Activated T-helper 17 cell treated with anti-CD3 and anti-CD28 coated beads, Interleukin-2, amount 50 U/mL, for 72 hours (primary cell): Measurements from ENCODE around the gene MYCBPAP. TPM values are rescaled to one million over a fixed set of nuclear protein-coding genes. Genes with fewer than 3 reads are reported as not detected.
"Not testable (repeated sequence)": the region's sequence is repeated elsewhere in the genome, so short reads cannot be mapped to it uniquely, and the experiment has no call there.

Source experiments
- ATAC-seq: fragments of 150-1000 bp; cut with Tn5 transposase; replicated peaks from 2 replicates; pipeline ENCODE4 v1.10.0; 2021; ENCODE audit warnings: mild to moderate bottlenecking, moderate library complexity
- H3K27ac Mint-ChIP-seq: one replicate; pipeline ENCODE4 v1.8.0; 2022; ENCODE audit warnings: mixed read lengths
- H3K27me3 Mint-ChIP-seq: one replicate; pipeline ENCODE4 v1.8.0; 2022; ENCODE audit warnings: mixed read lengths
- H3K36me3 Mint-ChIP-seq: one replicate; pipeline ENCODE4 v1.8.0; 2022; ENCODE audit warnings: low read depth, mild to moderate bottlenecking, mixed read lengths
- H3K4me1 Mint-ChIP-seq: one replicate; pipeline ENCODE4 v1.8.0; 2022; ENCODE audit warnings: mixed read lengths
- H3K4me3 Mint-ChIP-seq: one replicate; pipeline ENCODE4 v1.8.0; 2022; ENCODE audit warnings: mild to moderate bottlenecking, mixed read lengths
- H3K9me3 Mint-ChIP-seq: one replicate; pipeline ENCODE4 v1.8.0; 2022; ENCODE audit warnings: mixed read lengths
- total RNA-seq, 2 donors: library from RNA; stranded (reverse); gene quantifications; one replicate each; pipeline ENCODE4 v1.2.3, GENCODE V29; 2022

Gene MYCBPAP
- total RNA-seq, 2 donors from 2014 or later, result 2.1 to 3.2 TPM

- no peak overlapping the region for H3K27ac Mint-ChIP-seq
- H3K4me3 Mint-ChIP-seq, result peak overlapping the region; percentile 26
- peaks cover 10% of the 10 kb centered on the region for H3K27me3 Mint-ChIP-seq
- H3K9me3 Mint-ChIP-seq, result no peaks in the 10 kb centered on the region
- H3K4me1 Mint-ChIP-seq, result peaks cover 5% of the 10 kb centered on the region
- H3K36me3 Mint-ChIP-seq, result no peaks in the 10 kb centered on the region
- ATAC-seq, result no peak
Observed at GRCh38 chr17:50467855-50468303, 40.4 kb upstream of the MYCBPAP start.

- peaks cover 5% of the 10 kb centered on the region for H3K4me1 Mint-ChIP-seq
- no peaks in the 10 kb centered on the region for H3K9me3 Mint-ChIP-seq
- ATAC-seq, result no peak
- H3K27ac Mint-ChIP-seq, result no peak within 1 kb of the TSS
- no peaks in the 10 kb centered on the region for H3K36me3 Mint-ChIP-seq
- peak within 1 kb of the TSS; percentile 26 for H3K4me3 Mint-ChIP-seq
- H3K27me3 Mint-ChIP-seq, result peaks cover 10% of the 10 kb centered on the region
Observed at GRCh38 chr17:50468304-50469207, 39.7 kb upstream of the MYCBPAP start, which contains the start of gene CHAD. TSS of gene CHAD (minus strand) at chr17:50468880. CDS start at chr17:50468813, 67 bp downstream.

GRCh38 chr17:50469208-50469605 is 39.0 kb upstream of the MYCBPAP start:
- H3K36me3 Mint-ChIP-seq, result no peaks in the 10 kb centered on the region
- no peak overlapping the region for H3K4me3 Mint-ChIP-seq
- no peak for ATAC-seq
- no peak overlapping the region for H3K27ac Mint-ChIP-seq
- peaks cover 5% of the 10 kb centered on the region for H3K4me1 Mint-ChIP-seq
- peaks cover 10% of the 10 kb centered on the region for H3K27me3 Mint-ChIP-seq
- no peaks in the 10 kb centered on the region for H3K9me3 Mint-ChIP-seq

- H3K27ac Mint-ChIP-seq, result no peak overlapping the region
- H3K36me3 Mint-ChIP-seq, result no peaks in the 10 kb centered on the region
- H3K4me3 Mint-ChIP-seq, result no peak overlapping the region
- no peak for ATAC-seq
- no peaks in the 10 kb centered on the region for H3K9me3 Mint-ChIP-seq
- peaks cover 5% of the 10 kb centered on the region for H3K4me1 Mint-ChIP-seq
- peaks cover 10% of the 10 kb centered on the region for H3K27me3 Mint-ChIP-seq
Observed at GRCh38 chr17:50469671-50470305, 38.5 kb upstream of the MYCBPAP start.

- no peak overlapping the region for H3K27ac Mint-ChIP-seq
- H3K4me3 Mint-ChIP-seq, result no peak overlapping the region
Observed at GRCh38 chr17:50470426-50470825, 37.8 kb upstream of the MYCBPAP start.

GRCh38 chr17:50471009-50471905 is 37.0 kb upstream of the MYCBPAP start:
- no peak overlapping the region for H3K4me3 Mint-ChIP-seq
- ATAC-seq, result no peak
- H3K27ac Mint-ChIP-seq, result no peak overlapping the region
- H3K27me3 Mint-ChIP-seq, result peaks cover 10% of the 10 kb centered on the region
- H3K4me1 Mint-ChIP-seq, result peaks cover 5% of the 10 kb centered on the region
- no peaks in the 10 kb centered on the region for H3K9me3 Mint-ChIP-seq
- H3K36me3 Mint-ChIP-seq, result no peaks in the 10 kb centered on the region

More at GRCh38 chr17:50470426-50470825, 37.8 kb upstream of the MYCBPAP start:
- ATAC-seq, result no peak
- Mint-ChIP-seq H3K4me1 (peaks cover 5% of the 10 kb centered on the region), H3K9me3 (no peaks in the 10 kb centered on the region), H3K36me3 (no peaks in the 10 kb centered on the region), H3K27me3 (peaks cover 10% of the 10 kb centered on the region)

GRCh38 chr17:50472286-50472685 is 36.0 kb upstream of the MYCBPAP start:
- Mint-ChIP-seq H3K4me1 (peaks cover 5% of the 10 kb centered on the region), H3K9me3 (no peaks in the 10 kb centered on the region), H3K4me3 (no peak overlapping the region), H3K27ac (no peak overlapping the region), H3K36me3 (no peaks in the 10 kb centered on the region), H3K27me3 (peaks cover 10% of the 10 kb centered on the region)
- no peak for ATAC-seq

- not testable (repeated sequence) for H3K4me1 Mint-ChIP-seq, H3K36me3 Mint-ChIP-seq, H3K4me3 Mint-ChIP-seq, H3K9me3 Mint-ChIP-seq, H3K27me3 Mint-ChIP-seq, ATAC-seq, H3K27ac Mint-ChIP-seq
Observed at GRCh38 chr17:50472761-50473161, 35.5 kb upstream of the MYCBPAP start.

- Mint-ChIP-seq H3K9me3 (no peaks in the 10 kb centered on the region), H3K4me1 (peaks cover 7% of the 10 kb centered on the region), H3K4me3 (no peak overlapping the region), H3K27ac (no peak overlapping the region), H3K36me3 (no peaks in the 10 kb centered on the region), H3K27me3 (no peaks in the 10 kb centered on the region)
- ATAC-seq, result no peak
Observed at GRCh38 chr17:50473901-50474300, 34.3 kb upstream of the MYCBPAP start.

- Mint-ChIP-seq H3K4me3 (no peak overlapping the region), H3K4me1 (peaks cover 10% of the 10 kb centered on the region), H3K9me3 (no peaks in the 10 kb centered on the region), H3K27me3 (no peaks in the 10 kb centered on the region), H3K27ac (no peak overlapping the region), H3K36me3 (no peaks in the 10 kb centered on the region)
- ATAC-seq, result no peak
Observed at GRCh38 chr17:50474523-50474922, 33.7 kb upstream of the MYCBPAP start.

- Mint-ChIP-seq H3K4me3 (no peak overlapping the region), H3K9me3 (no peaks in the 10 kb centered on the region), H3K36me3 (peaks cover 6% of the 10 kb centered on the region), H3K4me1 (peaks cover 17% of the 10 kb centered on the region), H3K27me3 (no peaks in the 10 kb centered on the region), H3K27ac (no peak overlapping the region)
- no peak for ATAC-seq
Observed at GRCh38 chr17:50475362-50475761, 32.9 kb upstream of the MYCBPAP start.

GRCh38 chr17:50475775-50476544 is 32.3 kb upstream of the MYCBPAP start:
- not testable (repeated sequence) for H3K9me3 Mint-ChIP-seq, H3K4me3 Mint-ChIP-seq, H3K27ac Mint-ChIP-seq, H3K36me3 Mint-ChIP-seq, ATAC-seq, H3K27me3 Mint-ChIP-seq
- H3K4me1 Mint-ChIP-seq, result peaks cover 19% of the 10 kb centered on the region

GRCh38 chr17:50476545-50477315 is 31.5 kb upstream of the MYCBPAP start:
- no peak overlapping the region for H3K27ac Mint-ChIP-seq
- H3K36me3 Mint-ChIP-seq, result peaks cover 6% of the 10 kb centered on the region
- no peaks in the 10 kb centered on the region for H3K27me3 Mint-ChIP-seq
- H3K4me1 Mint-ChIP-seq, result peaks cover 19% of the 10 kb centered on the region
- H3K9me3 Mint-ChIP-seq, result no peaks in the 10 kb centered on the region
- H3K4me3 Mint-ChIP-seq, result no peak overlapping the region
- ATAC-seq, result no peak
